Pancreas (tissue), 10 donors: Measurements from ENCODE around the gene HSPA12A. TPM values are rescaled to one million over a fixed set of nuclear protein-coding genes. Genes with fewer than 3 reads are reported as not detected.

Experiments used
- ATAC-seq, 4 donors: fragments of 200-7000 bp; cut with Tn5 transposase; one replicate each; pipeline versions ENCODE4 v1.8.0 to v1.9.1; 2020; ENCODE audit warnings: mild to moderate bottlenecking in 4 of 4, moderate library complexity in 4 of 4
- DNase-seq, 6 donors: peaks; one replicate each; pipeline ENCODE4 v3.0.0-alpha.2; 2020
- FAIRE-seq: peaks from 2 replicates; lab custom pipeline; 2012; peaks lifted over from hg19 to GRCh38; lab: Jason Lieb, UNC
- H3K27ac ChIP-seq, 4 donors: fragments of 200-600 bp; sonication (generic); 1 replicate in 3 of 4; 2 replicates in 1 of 4; pipeline versions ENCODE4 v1.5.0 to v1.8.0; 2020
- H3K27me3 ChIP-seq, 4 donors: fragments of 200-600 bp; one replicate each; pipeline ENCODE4 v1.8.0; 2021
- H3K36me3 ChIP-seq, 3 donors: fragments of 200-600 bp; sonication (generic) in 1 of 3; one replicate each; pipeline versions ENCODE4 v1.5.0 to v1.8.0; 2020 to 2021
- H3K4me1 ChIP-seq, 3 donors: fragments of 200-600 bp; one replicate each; pipeline ENCODE4 v1.8.0; 2021
- H3K4me3 ChIP-seq, 4 donors: fragments of 200-600 bp; sonication (generic) in 2 of 4; one replicate each; pipeline versions ENCODE4 v1.5.0 to v1.8.0; 2020 to 2021
- H3K9me3 ChIP-seq, 4 donors: fragments of 200-600 bp; one replicate each; pipeline ENCODE4 v1.8.0; 2021
- WGBS, 2 donors: extraction: QIAGEN DNeasy Blood & Tissue Kit; methylation state at CpG; one replicate each; pipeline ENCODE4 v1.1.7; 2013; 5-methylcytosine and 5-hydroxymethylcytosine counted together
- intact Hi-C, 3 donors: fragments of 100-400 bp; cut with DNase I; formaldehyde crosslinking; loops; one replicate each; pipeline versions ENCODE4 v1.11.1 to v1.14.2; 2022
- polyA plus RNA-seq, 2 donors: library from polyadenylated mRNA; stranded (reverse); fragments of 200-250 nt; gene quantifications; one replicate each; pipeline ENCODE4 v1.2.3, GENCODE V29; 2013
- total RNA-seq, 6 donors: library from RNA; stranded (reverse); fragmentation: NEBNext Ultra II Directional in 4 of 6; extraction: Animal tissue kit (Norgen Biotek cat#: 25700) in 4 of 6; gene quantifications; one replicate each; pipeline versions ENCODE4 v1.2.1 to v1.2.4, GENCODE V29; 2021 to 2023
- TF ChIP-seq, protein P1 (sequence below), 4 donors: fragments of 200-600 bp; sonication (generic) in 3 of 4; IDR thresholded peaks; one replicate each; pipeline versions ENCODE4 v1.5.0 to v1.8.0; 2021; ENCODE audit warnings: antibody characterized with exemption in 4 of 4
- donor health status: healthy with polysubstance abuse.
- donor health status: DM: no; HTN: no; CAD: no; lungs with moderate emphysema.
- donor health status: DM: no; HTN: no; CAD: no.
- donor health status: control.
- donor health status: control.
- donor health status: Bipolar disorder and iron deficiency.
- donor health status: DM: yes; HTN: yes; CAD: no.
- donor health status: DM: no; HTN: no; CAD: no.
- donor health status: DM: no; HTN: no; CAD: no.
- donor health status: DM: yes; HTN: yes; CAD: no.

Gene HSPA12A
- total and polyA plus RNA-seq, 8 donors, result 2.7 to 8.2 (median 4.0) TPM

- ATAC-seq, result peak; percentile 28 to 68 (median 52)
- intact Hi-C loops, result no loop called here
- H3K27ac ChIP-seq, result no peak overlapping the region
Observed at GRCh38 chr10:116691635-116692034, 50.7 kb downstream of the HSPA12A start.

GRCh38 chr10:116690356-116691322 is 51.7 kb downstream of the HSPA12A start:
- peaks cover 3 to 9% (median 8%) of the 10 kb centered on the region in 3 donors for H3K4me1 ChIP-seq
- ATAC-seq (peak in 3 of 4 donors; percentile 33 to 58 (median 37)), FAIRE-seq (no peak), DNase-seq (no peak)
- H3K36me3 ChIP-seq, result no peaks in the 10 kb centered on the region
- WGBS, 2 donors, result 76% methylated on average over 17 of the region's 17 CpGs
- intact Hi-C loops, result no loop called here
- H3K27me3 ChIP-seq, result no peaks in the 10 kb centered on the region
- no peaks in the 10 kb centered on the region for H3K9me3 ChIP-seq
- H3K4me3 ChIP-seq, result no peak overlapping the region
- TF ChIP-seq, protein P1, sequence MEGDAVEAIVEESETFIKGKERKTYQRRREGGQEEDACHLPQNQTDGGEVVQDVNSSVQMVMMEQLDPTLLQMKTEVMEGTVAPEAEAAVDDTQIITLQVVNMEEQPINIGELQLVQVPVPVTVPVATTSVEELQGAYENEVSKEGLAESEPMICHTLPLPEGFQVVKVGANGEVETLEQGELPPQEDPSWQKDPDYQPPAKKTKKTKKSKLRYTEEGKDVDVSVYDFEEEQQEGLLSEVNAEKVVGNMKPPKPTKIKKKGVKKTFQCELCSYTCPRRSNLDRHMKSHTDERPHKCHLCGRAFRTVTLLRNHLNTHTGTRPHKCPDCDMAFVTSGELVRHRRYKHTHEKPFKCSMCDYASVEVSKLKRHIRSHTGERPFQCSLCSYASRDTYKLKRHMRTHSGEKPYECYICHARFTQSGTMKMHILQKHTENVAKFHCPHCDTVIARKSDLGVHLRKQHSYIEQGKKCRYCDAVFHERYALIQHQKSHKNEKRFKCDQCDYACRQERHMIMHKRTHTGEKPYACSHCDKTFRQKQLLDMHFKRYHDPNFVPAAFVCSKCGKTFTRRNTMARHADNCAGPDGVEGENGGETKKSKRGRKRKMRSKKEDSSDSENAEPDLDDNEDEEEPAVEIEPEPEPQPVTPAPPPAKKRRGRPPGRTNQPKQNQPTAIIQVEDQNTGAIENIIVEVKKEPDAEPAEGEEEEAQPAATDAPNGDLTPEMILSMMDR (IDR thresholded peaks at IDR 0.05), result peak in 1 of 4 donors; percentile 15
- no peak overlapping the region for H3K27ac ChIP-seq

More at GRCh38 chr10:116691635-116692034, 50.7 kb downstream of the HSPA12A start:
- Histone ChIP-seq H3K4me1 (peaks cover 3 to 9% (median 8%) of the 10 kb centered on the region in 3 donors), H3K27me3 (no peaks in the 10 kb centered on the region), H3K4me3 (no peak overlapping the region), H3K9me3 (no peaks in the 10 kb centered on the region), H3K36me3 (no peaks in the 10 kb centered on the region)
- FAIRE-seq (no peak), DNase-seq (no peak)
- TF ChIP-seq, protein P1 (IDR thresholded peaks at IDR 0.05), result no peak
- WGBS, 2 donors, result 44 to 48% methylated on average over 6 of the region's 6 CpGs

GRCh38 chr10:116689744-116690143 is 52.6 kb downstream of the HSPA12A start:
- peaks cover 3 to 9% (median 8%) of the 10 kb centered on the region in 3 donors for H3K4me1 ChIP-seq
- ATAC-seq (no peak), FAIRE-seq (no peak), DNase-seq (no peak)
- TF ChIP-seq, protein P1 (IDR thresholded peaks at IDR 0.05), result no peak
- no peaks in the 10 kb centered on the region for H3K36me3 ChIP-seq
- H3K27ac ChIP-seq, result no peak overlapping the region
- no peak overlapping the region for H3K4me3 ChIP-seq
- H3K27me3 ChIP-seq, result no peaks in the 10 kb centered on the region
- 86 to 90% methylated on average over 4 of the region's 4 CpGs for WGBS, 2 donors
- H3K9me3 ChIP-seq, result no peaks in the 10 kb centered on the region
- intact Hi-C loops, result no loop called here

DNA sequence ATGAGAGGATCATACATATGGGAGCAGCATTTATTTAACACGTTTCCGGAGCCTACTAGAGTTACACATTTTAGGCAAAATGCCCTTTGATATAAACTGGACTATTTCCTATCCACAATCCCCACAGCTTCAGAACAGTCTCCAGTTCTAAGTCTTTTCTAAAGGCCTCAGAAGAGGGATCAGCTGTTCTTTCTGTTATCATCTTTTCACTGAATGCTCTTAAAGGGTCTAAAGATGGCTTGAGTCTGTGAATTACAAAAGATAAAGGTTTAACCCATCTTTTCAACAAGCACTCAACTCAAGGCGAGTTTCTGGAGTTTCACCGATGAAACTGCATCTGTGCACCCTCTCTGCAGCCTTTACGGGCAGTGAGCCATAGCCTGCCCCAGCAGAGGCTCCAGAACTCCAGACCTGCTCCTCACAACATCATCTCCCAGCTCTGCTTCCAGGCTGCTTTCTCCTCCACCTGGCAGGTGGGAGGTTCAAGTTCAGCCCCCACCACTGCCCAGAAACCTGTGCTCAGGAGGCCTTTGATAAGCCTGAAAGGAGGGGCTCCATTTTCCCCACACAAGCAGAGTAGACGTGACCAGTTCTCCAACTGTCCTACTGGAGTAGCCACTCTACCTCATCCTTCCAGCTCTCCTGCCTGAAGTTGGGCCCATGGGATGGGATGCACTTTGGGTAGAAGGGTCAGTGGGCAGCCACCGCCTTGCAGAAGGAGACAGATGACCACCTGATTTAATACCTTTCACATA is 53.4 kb downstream of the HSPA12A start:
- Histone ChIP-seq H3K4me3 (no peak overlapping the region), H3K27me3 (no peaks in the 10 kb centered on the region), H3K36me3 (no peaks in the 10 kb centered on the region), H3K9me3 (no peaks in the 10 kb centered on the region), H3K4me1 (peaks cover 3 to 9% (median 8%) of the 10 kb centered on the region in 3 donors), H3K27ac (no peak overlapping the region)
- intact Hi-C loops, result no loop called here
- no peak for FAIRE-seq
- no peak for ATAC-seq
- 81 to 88% methylated on average over 7 of the region's 7 CpGs for WGBS, 2 donors
- TF ChIP-seq, protein P1 (IDR thresholded peaks at IDR 0.05), result no peak
- no peak for DNase-seq
